ENCODE data around the gene ZDHHC14. TPM values are rescaled to one million over a fixed set of nuclear protein-coding genes. Genes with fewer than 3 reads are reported as not detected.

The ZDHHC14 gene
- total RNA-seq, 1 experiment from 2014 or later: 3.8 TPM

DNA sequence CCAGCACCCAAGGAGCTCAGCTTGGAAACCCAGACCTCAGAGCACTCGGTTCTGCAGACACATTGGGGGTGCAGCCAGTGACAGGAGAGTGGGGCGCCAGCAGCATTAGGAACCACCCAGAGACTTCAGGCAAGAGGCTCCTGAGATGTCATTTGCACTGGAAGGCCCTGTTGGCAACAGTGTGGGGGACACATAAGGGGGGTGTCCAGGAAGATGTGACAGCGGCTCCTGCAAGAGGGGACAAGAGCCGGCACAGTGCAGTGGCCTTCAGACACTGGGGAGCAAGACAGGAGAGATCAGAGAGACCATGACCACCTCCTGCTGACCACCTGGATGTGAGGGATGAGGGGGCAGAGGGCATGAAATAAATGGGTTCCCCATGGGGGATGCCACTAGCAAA lies 235.0 kb downstream of the ZDHHC14 start:
- in situ Hi-C loops (cut with HindIII; ENCODE audit: low sequenced_read_pairs): no loop called here
- DNase-seq (ENCODE audit: low spot score): no peak

DNA sequence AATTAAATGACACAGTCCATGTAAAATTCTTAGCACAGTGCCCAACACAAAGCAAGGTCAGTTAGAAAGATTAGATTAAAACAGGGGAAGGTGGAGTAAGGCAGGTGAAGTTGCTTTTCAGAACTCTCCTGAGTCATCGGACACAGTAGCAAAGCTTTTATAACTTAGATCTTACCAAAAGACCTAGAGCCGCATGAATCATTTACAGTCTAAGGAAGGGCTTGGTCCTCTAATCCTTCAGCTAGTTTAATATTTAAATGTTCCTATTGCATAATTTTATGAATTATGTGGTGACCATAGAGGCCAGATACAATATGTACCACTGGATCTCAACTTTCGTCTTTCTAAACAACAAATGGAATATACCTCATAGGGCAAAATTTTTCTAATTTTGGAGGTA lies 240.0 kb downstream of the ZDHHC14 start:
- no peak for DNase-seq (ENCODE audit: low spot score)
- in situ Hi-C loops (cut with HindIII; ENCODE audit: low sequenced_read_pairs): no loop called here

DNA sequence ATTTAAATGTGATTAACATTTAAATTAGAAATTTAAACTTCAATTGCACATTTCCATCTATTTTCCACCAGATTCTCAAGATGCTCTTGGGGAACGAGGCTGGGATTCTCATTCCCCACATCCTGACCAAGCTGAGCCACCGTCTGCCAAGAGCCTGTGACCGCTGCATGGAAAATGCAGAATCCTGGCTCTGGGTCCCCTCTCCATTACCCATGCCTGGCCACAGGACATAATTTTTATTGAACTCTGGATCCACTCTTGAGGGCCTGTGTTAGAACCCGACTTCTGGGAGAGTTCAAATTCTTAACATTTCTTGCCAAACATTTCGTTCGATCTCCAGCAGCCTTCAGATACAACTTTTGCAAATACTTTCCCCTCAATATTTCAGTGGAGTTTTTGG lies 240.4 kb downstream of the ZDHHC14 start:
- in situ Hi-C loops (cut with HindIII; ENCODE audit: low sequenced_read_pairs): no loop called here
- no peak for DNase-seq (ENCODE audit: low spot score)

DNA sequence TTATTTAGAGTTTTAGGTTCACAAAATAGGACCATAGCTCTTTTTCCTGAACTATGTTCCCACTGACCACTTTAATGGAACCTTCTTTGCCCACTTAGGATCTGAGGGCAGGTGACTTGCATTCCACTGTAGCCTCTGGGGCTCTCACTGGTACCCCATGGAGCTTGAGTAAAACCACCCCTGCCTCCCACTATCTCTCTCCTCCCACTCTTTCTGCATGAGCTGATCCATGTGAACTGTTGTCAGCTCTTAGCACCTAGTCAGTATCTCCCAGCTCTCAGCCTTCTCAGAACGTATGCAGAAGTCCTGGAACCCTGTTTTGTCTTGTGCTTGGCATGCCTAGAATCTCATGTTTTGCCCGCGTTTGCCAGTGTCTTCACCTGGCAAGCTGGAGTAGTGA lies 241.4 kb downstream of the ZDHHC14 start:
- no peak for DNase-seq (ENCODE audit: low spot score)
- in situ Hi-C loops (cut with HindIII; ENCODE audit: low sequenced_read_pairs): no loop called here

DNA sequence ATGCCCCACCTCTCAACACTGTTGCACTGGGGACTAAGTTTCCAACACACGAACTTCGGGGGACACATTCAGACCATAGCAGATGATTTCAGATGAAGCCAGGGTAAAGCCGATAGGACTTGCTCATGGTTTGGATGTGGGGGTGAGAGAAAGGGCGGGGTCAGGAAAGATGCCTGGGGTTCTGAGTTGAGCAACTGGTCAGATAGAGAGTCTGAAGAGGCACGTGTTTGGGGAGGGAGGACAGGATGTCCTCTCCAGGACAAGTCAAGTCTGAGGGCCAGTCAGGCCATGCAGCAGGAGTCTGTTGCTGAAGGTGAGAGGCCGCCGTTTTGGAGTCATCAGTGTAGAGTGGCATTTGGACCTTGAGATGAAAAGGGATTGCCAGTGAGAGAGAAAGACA lies 244.1 kb downstream of the ZDHHC14 start:
- DNase-seq (ENCODE audit: low spot score): no peak
- in situ Hi-C loops (cut with HindIII; ENCODE audit: low sequenced_read_pairs): no loop called here

DNA sequence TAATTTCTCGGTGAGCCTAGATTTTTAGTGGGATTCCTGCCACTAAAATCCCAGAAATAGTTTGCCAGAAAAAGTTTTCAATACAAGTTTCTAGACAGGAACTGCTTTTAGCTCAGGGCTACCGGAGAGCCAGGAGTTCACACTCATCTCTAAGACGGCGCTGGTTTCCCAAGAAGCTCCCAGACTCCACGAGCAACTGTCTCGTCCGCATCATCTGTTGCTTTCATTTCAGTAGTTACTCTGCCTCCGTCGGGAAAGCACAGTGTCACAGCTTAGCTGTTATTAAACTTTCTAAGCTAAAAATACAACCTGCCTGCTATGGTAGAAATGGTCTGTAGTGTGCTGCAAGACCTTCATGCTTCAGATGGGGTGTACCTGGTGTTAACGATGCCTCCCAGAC lies 244.8 kb downstream of the ZDHHC14 start:
- no peak for DNase-seq (ENCODE audit: low spot score)
- in situ Hi-C loops (cut with HindIII; ENCODE audit: low sequenced_read_pairs): no loop called here

DNA sequence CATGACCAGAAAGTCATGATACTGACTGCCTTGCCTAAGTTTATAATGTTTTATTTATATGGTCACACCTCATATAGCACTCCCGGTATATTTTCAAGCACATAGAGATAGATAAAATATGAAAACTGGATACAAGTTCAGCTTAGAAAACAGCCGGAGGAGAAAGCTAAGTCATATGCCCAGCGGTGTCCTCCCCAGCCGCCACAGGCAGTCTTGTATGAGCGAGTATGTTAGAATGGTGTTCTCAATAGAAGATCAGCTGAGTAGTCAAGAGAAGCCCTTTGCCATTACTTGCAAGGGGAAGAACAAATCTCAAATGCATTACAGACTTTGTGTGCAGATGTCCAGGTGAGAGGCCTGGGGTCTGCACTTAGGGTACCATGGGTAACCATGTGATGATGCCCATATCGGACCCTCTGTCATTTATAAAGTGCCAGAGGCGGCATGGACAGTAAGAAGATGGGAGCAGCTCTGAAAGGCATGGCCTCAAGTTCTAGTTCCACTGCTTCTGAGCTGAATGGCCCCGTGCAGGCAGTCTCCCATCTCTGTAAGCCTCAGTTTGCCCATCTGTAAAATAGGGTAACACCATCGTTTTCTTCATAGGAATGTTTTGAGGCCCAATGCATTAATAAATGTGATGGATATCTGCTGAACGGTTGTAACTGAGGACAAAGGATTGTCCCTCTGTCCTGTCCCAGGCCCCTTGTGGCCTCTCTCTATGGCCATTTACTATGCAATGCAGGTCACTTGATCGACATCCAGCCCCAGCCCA lies 246.4 kb downstream of the ZDHHC14 start:
- DNase-seq (ENCODE audit: low spot score): no peak
- in situ Hi-C loops (cut with HindIII; ENCODE audit: low sequenced_read_pairs): no loop called here

DNA sequence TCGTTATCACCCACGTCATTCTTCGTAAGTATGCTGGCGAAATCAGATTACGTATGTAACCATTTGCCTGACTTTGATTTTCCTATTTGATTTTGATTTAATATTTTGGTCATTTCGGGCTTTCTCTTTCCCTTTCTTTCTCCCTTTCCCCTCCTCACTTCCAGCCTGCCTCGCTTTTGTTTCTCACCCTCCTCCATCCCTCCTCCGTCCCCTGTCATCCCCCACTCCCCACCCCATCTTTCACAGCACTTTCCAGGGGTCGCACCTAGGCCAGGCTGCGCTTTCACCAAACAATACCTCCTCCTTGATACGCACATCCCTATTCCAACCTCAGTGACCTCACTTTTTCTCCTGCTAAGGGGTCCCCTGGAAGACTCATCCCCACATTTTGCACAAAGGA lies 247.5 kb downstream of the ZDHHC14 start:
- in situ Hi-C loops (cut with HindIII; ENCODE audit: low sequenced_read_pairs): no loop called here
- DNase-seq (ENCODE audit: low spot score): no peak

DNA sequence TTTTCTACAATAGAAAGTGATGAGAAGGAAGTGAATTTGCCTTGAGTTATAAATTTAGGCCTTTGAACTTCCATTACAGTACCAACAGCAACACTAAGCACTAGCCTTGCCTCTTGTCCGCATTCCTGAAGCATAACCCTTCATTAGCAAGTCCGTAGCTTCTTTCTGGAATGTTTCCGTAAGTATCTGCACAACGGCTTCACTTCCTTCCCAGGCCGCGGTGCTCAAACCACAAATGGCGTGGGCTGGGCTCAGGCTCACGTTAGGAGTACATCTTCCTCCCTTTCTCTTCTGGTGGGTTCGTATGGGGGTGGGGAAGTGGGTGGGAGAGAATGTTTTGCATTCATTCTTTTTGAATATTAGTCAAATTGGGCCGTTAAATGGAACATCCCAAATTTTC lies 248.2 kb downstream of the ZDHHC14 start:
- in situ Hi-C loops (cut with HindIII; ENCODE audit: low sequenced_read_pairs): no loop called here
- no peak for DNase-seq (ENCODE audit: low spot score)

DNA sequence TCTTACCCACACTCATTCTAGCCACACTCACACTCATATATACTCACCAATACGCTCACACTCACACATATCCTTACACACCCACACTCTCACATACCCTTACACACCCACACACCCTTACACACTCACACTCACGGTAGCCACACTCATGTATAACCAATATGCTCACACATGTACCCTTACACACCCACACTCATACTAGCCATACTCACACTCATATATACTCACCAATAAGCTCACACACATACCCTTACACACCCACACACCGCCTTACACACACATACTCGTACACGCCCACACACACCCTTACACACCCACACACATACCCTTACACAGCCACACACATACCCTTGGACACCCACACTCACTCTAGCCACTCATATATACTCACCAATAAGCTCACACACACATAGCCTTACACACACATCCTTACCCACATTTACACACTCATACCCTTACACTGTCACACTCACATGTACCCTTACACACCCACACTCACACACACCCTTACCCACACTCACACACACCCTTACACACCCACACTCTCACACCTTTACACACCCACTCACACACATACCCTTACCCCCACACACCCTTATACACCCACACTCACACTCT lies 249.6 kb downstream of the ZDHHC14 start:
- in situ Hi-C loops (cut with HindIII; ENCODE audit: low sequenced_read_pairs): no loop called here
- no peak for DNase-seq (ENCODE audit: low spot score)

DNA sequence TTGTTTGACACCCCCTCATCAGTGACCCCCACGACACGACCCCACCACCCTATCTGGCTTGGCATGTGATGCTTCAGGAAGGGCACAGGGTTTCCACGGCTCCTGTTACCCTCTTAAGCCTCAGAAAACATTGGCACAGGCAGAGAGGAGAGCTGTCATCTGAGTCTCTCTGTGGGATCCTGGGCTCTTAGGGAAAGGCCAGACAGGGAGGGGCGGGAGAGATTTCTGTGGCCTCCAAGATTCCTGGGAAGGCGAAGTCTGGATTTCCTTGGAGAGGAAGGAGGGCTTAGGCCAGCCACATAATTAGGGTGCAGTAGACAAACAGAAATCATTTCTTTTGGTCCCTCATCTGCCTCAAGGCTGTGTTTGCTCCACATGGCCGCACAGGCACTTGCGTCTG lies 250.4 kb downstream of the ZDHHC14 start:
- in situ Hi-C loops (cut with HindIII; ENCODE audit: low sequenced_read_pairs): no loop called here

DNA sequence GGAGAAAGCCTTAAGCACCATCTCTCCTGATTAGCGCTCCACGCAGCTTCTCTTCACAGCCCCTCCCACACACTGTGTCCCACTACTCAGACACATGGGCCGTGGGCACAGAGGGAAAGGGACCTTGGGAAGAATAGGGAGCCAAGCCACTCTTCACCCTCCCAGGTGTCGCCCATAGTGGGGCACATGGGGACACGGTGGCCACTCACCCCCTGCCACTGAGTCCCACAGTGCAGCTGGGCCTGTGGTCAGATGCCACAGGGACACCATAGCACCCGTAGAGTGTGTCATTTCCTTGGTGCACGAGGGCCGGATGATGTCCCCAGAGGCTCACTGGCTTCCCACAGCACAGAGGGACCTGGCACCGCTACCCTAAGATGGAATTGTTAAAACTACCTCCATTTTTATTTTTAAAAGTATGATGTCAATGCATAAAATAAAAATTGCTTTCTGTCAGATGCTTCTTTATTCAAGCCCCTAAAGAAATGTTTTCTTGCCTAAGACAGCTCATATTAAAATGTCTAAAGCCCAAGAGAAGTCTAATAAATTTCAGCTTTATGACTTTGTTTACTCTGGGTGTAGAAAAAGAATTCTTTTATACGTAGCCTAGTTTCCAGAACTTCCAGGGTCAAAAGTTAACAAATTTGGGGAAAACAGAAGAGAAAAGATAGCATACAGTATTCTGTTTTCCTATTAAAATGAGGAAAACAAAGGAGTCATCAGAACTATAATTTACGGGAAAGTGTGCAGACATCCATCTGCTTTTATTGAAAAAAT lies 251.0 kb downstream of the ZDHHC14 start:
- in situ Hi-C loops (cut with HindIII; ENCODE audit: low sequenced_read_pairs): no loop called here
- DNase-seq (ENCODE audit: low spot score): no peak

More for the DNA sequence above, 250.4 kb downstream of the ZDHHC14 start:
- peak; percentile 35 for DNase-seq (ENCODE audit: low spot score)

DNA sequence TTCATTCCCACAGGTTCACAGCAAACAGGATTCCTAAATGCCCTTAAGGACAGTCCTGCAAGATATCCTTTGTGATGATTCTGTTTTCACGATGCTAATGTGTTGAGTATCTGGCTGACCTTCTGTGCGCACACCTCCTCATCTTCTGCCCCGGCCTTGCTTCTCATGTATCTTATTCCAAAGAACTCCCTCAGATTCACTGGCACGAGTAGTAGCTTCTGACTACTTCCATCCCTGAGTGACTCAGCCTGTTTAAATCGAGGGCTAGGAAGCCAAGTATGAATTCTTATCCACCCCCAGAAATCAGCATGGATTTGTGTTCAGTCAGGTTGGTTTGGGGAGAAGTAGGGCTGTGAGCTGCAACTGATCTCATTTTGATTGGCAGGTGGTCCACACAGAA lies 251.8 kb downstream of the ZDHHC14 start:
- in situ Hi-C loops (cut with HindIII; ENCODE audit: low sequenced_read_pairs): no loop called here
- DNase-seq (ENCODE audit: low spot score): no peak

DNA sequence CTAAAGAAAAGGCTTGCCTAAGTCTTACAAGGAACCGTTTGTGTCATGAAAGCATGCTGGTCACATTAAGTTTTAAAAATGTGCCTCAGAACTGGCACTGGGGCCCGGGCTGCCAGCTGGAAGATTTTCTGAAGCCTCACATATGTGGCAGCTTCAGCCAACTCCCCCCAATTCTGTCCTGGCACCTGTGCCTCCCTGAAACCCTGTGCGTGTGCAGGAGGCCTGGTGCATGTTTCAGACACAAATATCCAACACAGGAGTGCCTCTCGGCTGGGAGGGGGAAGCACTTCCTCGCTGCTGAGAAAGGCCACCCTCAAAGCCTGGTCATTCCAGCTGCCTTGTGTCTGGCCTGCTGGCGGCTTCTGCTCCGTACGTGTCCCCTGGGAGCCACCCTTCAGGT lies 253.6 kb downstream of the ZDHHC14 start:
- in situ Hi-C loops (cut with HindIII; ENCODE audit: low sequenced_read_pairs): no loop called here
- DNase-seq (ENCODE audit: low spot score): peak; percentile 76

DNA sequence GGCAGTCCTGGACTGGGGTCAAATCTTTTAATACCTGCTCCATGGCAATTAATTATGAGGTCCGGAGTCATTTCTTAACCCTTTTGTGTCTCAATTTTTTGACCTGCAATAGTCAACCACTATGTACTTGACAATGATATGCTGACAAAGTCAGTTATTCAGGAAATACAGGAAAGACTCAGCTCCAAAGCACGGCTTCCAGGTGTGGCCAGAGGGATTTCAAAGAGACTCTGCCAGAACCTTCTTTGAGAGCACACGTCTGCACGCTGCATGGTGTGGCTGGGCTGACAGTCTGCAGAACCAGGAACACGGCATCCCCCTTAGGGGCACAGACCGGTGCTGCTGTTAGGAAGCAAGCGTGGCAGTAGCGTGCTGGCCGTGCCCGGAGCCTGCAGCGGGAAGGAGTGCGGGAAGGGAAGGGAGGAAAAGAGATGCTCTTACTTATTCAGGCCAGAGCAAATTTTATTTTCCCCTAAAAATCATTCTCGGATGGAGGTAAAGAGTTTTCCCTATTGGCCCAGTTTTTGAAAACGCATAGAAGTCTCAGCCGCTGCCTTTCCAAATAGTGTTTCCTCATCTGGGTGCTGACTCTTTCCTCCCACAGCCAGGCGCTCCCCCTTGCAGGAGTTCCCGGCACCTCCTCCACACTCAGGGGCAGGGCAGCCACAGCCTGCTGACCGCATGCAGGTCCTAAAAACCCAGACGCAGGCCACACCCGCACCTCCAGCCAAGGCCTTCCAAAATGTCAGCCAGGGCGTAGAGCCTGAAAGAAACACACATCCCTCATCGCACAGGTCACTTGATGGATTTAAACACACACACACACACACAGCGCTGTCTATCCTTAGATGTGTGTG lies 254.6 kb downstream of the ZDHHC14 start:
- in situ Hi-C loops (cut with HindIII; ENCODE audit: low sequenced_read_pairs): no loop called here
- no peak for DNase-seq (ENCODE audit: low spot score)

DNA sequence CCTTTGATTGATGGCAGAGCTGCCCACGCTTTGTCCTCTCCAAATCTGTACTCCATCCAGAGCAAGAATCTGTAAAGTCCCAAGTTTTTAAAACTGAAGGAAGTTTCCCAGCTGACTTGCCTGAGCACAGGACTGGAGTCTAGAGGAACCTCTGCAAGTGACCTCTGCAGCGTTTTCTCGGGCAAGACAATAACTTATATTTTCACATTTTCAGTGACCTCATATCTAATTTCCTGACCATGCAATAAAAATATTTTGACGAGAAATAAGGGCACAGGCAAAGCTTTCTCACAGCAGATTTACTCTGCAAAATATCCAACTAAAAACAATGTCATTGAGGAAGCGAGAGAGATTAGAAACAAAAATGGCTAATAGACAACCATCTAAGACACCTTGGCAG lies 256.5 kb downstream of the ZDHHC14 start:
- in situ Hi-C loops (cut with HindIII; ENCODE audit: low sequenced_read_pairs): no loop called here
- DNase-seq (ENCODE audit: low spot score): no peak

DNA sequence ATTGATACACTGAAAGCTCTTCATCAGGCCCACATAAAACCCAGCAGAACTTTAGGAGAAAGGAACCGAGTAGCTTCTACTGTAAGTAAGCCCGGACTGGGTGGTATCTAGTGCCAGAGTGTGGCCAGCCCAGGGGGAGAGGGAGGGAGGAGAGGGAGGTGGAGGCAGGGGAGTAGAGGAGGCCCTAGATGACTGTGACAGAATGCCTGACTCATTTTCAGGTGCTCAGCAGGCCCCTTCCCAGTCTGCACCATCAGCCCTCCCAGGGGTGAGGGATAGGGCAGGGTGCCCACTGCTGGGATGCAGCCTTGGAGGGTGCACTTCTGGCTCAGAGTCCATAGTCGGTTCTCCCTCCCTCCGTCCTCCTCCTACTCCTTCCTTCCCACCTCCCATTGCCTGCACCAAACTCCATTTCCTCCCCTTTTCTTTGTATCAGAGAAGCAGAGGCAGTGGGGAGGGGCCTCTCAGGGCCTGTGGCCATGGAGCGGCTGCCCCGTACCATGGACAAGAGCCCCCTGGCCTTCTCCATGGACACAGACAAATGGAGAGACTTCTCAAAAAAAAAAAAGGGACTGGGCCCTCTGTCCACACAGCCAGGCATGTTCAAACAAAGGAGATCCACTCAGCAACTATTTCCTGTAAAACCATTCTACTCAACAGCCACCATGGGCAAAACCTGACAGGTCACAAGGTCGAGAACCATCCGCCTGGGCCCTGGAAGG lies 257.1 kb downstream of the ZDHHC14 start:
- DNase-seq (ENCODE audit: low spot score): no peak
- in situ Hi-C loops (cut with HindIII; ENCODE audit: low sequenced_read_pairs): no loop called here

DNA sequence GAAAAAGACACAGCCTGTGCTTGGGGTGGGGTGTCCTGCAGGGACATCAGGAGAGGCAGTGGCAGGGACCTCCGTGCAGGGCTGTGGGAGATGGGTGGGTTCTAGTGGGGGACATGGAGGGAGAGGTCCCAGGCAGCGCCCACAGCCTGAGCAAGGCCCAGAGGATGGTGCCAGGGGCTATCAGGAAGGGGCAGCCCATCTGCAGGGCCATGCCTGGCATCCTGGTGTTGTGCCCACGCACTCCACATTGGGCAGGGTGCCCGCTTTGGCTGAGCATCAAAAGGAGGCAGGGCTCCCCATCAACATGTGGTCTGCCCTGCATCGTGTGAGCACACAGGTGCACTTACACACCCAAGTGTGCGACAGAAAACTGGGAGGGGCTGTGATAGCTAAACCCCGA lies 257.8 kb downstream of the ZDHHC14 start:
- in situ Hi-C loops (cut with HindIII; ENCODE audit: low sequenced_read_pairs): no loop called here
- DNase-seq (ENCODE audit: low spot score): no peak
